HG03575 (cell line): ENCODE measurements around the gene C3orf62.

ENCODE experiments used
- ATAC-seq: cut with Tn5 transposase; IDR thresholded peaks from one replicate; pipeline ENCODE4 v1.9.1; 2021; ENCODE audit not compliant: unreplicated experiment, insufficient number of reproducible peaks, low FRiP score; ENCODE audit errors: extremely low read depth

The C3orf62 gene

GRCh38 chr3:49276475-49277382 is at the start of gene C3orf62:
Gene C3orf62 (minus strand): TSS chr3:49277232. CDS start chr3:49276872, 360 bp downstream.
- ATAC-seq: no peak

GRCh38 chr3:49324768-49325167 is 47.7 kb upstream of the C3orf62 start:
- no peak for ATAC-seq

- ATAC-seq: no peak
Observed at GRCh38 chr3:49316696-49317457, 39.8 kb upstream of the C3orf62 start.

- no peak for ATAC-seq
Observed at GRCh38 chr3:49313896-49314688, 37.1 kb upstream of the C3orf62 start.

- ATAC-seq: no peak
Observed at GRCh38 chr3:49311283-49311682, 34.3 kb upstream of the C3orf62 start.

GRCh38 chr3:49310677-49311076 is 33.6 kb upstream of the C3orf62 start:
- no peak for ATAC-seq

- no peak for ATAC-seq
Observed at GRCh38 chr3:49305608-49306007, 28.6 kb upstream of the C3orf62 start.

GRCh38 chr3:49302613-49303012 is 25.6 kb upstream of the C3orf62 start:
- no peak for ATAC-seq

- ATAC-seq: no peak
Observed at GRCh38 chr3:49300595-49300994, 23.6 kb upstream of the C3orf62 start.

GRCh38 chr3:49298511-49298910 is 21.5 kb upstream of the C3orf62 start:
- ATAC-seq: no peak

GRCh38 chr3:49296781-49297411 is 19.9 kb upstream of the C3orf62 start:
- no peak for ATAC-seq

- ATAC-seq: no peak
Observed at GRCh38 chr3:49295489-49296058, 18.5 kb upstream of the C3orf62 start.

- ATAC-seq: no peak
Observed at GRCh38 chr3:49294343-49294742, 17.3 kb upstream of the C3orf62 start.

GRCh38 chr3:49283997-49284396 is 7.0 kb upstream of the C3orf62 start:
- ATAC-seq: no peak

GRCh38 chr3:49279376-49279775 is 2.3 kb upstream of the C3orf62 start:
- ATAC-seq: no peak

- no peak for ATAC-seq
Observed at GRCh38 chr3:49278548-49278947, 1.5 kb upstream of the C3orf62 start.

- ATAC-seq: no peak
Observed at GRCh38 chr3:49277383-49277775, 347 bp upstream of the C3orf62 start.

GRCh38 chr3:49273825-49274532 is 3.1 kb downstream of the C3orf62 start:
- ATAC-seq: no peak
